Thyroid gland (tissue), 4 donors: ENCODE data around the gene SELP.

Experiments
- CTCF ChIP-seq, 6 experiments: fragments of 200-600 bp in 3 of 6; fragments of 450-650 bp in 3 of 6; sonication (generic) in 3 of 6; IDR thresholded peaks; one replicate each; pipeline ENCODE4 v1.5.1; 2016 to 2019; ENCODE audit warnings: antibody characterized with exemption in 6 of 6, mild to moderate bottlenecking in 2 of 6, inconsistent platforms in 1 of 6, moderate library complexity in 1 of 6
- POLR2A ChIP-seq, 2 donors: fragments of 450-650 bp; IDR thresholded peaks; one replicate each; pipeline ENCODE4 v1.6.1; 2017; ENCODE audit warnings: antibody characterized with exemption in 2 of 2, mild to moderate bottlenecking in 2 of 2, moderate library complexity in 1 of 2

GRCh38 chr1:169618367-169618766 is 11.6 kb downstream of the SELP start:
- TF ChIP-seq CTCF (IDR thresholded peaks at IDR 0.05) (no peak), POLR2A (IDR thresholded peaks at IDR 0.05) (no peak)
